ENCODE data around the gene TMEM109.

The TMEM109 gene

DNA sequence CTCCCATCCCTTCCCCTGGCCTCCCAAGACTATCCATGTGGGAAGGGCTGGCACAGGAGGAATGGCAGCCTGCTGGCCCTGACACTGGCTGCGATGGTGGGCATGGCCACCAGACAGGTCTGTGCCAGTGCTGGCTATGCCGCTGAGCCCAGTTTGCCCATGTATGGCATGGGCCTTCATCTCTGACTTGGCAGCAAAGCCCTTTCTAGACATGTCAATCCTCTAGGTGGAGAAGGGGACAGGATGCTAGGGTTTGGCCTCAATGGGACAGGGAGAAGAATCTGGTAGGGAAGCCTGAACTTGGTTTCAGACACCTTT lies 37.8 kb upstream of the TMEM109 start:
- no peaks in the 10 kb centered on the region for H3K79me2 ChIP-seq (ENCODE audit: low read length)
- no peaks in the 10 kb centered on the region for H3K9me3 ChIP-seq (ENCODE audit: insufficient read depth, low read length)
- no peaks in the 10 kb centered on the region for H3K4me1 ChIP-seq (ENCODE audit: low read length)
- H4K20me1 ChIP-seq (ENCODE audit: insufficient read depth, low read length): no peaks in the 10 kb centered on the region
- peaks cover 21% of the 10 kb centered on the region for H3K36me3 ChIP-seq (replicated peaks; ENCODE audit: low read depth, low read length)
- H2AFZ ChIP-seq (ENCODE audit: low read depth, low read length): no peak overlapping the region
- H3K9ac ChIP-seq (ENCODE audit: low read length): no peak overlapping the region
- no peak overlapping the region for H3K4me3 ChIP-seq (ENCODE audit: low read length)
- H3K4me2 ChIP-seq (ENCODE audit: low read length): no peak overlapping the region
- H3K27ac ChIP-seq (ENCODE audit: low read length): no peak overlapping the region
- no peak for TF ChIP-seq EZH2phosphoT487 (IDR thresholded peaks at IDR 0.05; ENCODE audit: low read depth)
- TF ChIP-seq, protein P1, sequence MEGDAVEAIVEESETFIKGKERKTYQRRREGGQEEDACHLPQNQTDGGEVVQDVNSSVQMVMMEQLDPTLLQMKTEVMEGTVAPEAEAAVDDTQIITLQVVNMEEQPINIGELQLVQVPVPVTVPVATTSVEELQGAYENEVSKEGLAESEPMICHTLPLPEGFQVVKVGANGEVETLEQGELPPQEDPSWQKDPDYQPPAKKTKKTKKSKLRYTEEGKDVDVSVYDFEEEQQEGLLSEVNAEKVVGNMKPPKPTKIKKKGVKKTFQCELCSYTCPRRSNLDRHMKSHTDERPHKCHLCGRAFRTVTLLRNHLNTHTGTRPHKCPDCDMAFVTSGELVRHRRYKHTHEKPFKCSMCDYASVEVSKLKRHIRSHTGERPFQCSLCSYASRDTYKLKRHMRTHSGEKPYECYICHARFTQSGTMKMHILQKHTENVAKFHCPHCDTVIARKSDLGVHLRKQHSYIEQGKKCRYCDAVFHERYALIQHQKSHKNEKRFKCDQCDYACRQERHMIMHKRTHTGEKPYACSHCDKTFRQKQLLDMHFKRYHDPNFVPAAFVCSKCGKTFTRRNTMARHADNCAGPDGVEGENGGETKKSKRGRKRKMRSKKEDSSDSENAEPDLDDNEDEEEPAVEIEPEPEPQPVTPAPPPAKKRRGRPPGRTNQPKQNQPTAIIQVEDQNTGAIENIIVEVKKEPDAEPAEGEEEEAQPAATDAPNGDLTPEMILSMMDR (IDR thresholded peaks at IDR 0.05; ENCODE audit: low read depth, low read length): no peak
- H3K27me3 ChIP-seq (ENCODE audit: low read depth, low read length): no peaks in the 10 kb centered on the region

DNA sequence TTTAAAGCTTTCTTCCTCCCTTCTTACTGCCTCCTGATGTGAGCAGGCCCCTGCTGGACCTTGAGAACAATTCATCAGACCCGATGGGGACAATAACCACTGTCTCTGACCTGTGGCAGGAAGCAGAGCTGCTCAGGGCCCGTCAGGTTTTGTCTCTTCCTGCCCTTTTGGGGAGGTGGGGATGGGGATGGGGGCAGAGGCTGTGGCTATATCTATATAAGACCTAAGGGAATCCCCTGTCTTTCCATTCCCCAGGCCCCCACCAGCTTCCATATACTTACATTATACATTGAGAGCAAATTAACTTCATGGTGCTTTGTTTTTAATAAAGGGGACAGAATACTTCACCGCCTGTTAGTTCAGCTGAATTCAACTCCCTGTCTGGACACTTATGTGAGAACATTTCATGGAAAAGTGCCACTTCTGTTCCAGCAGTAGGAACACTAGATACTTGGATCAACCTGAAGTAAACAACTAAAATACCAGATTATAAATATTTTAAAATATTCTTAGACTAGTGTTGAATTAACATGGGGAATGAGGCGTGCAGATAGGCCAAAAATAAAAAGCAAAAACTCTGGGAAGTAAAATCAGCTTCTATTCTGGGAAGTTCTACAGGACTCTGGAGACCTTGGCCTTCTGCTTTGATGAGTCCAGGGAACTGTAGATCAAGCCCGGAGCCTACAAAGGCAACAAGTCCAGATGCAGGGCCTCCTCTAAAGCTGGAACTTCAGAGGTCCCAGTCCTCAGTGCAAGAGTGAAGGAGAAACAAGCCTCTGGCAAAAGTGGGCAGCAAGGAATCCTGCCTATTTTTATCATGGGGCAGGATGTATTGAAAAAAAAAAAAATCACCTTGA lies 35.5 kb upstream of the TMEM109 start:
- no peaks in the 10 kb centered on the region for H3K9me3 ChIP-seq (ENCODE audit: insufficient read depth, low read length)
- no peak overlapping the region for H3K4me3 ChIP-seq (ENCODE audit: low read length)
- no peak for TF ChIP-seq EZH2phosphoT487 (IDR thresholded peaks at IDR 0.05; ENCODE audit: low read depth)
- TF ChIP-seq, protein P1 (IDR thresholded peaks at IDR 0.05; ENCODE audit: low read depth, low read length): no peak
- H3K27me3 ChIP-seq (ENCODE audit: low read depth, low read length): no peaks in the 10 kb centered on the region
- H3K9ac ChIP-seq (ENCODE audit: low read length): no peak overlapping the region
- H3K4me2 ChIP-seq (ENCODE audit: low read length): no peak overlapping the region
- H3K4me1 ChIP-seq (ENCODE audit: low read length): no peaks in the 10 kb centered on the region
- H4K20me1 ChIP-seq (ENCODE audit: insufficient read depth, low read length): no peaks in the 10 kb centered on the region
- peaks cover 21% of the 10 kb centered on the region for H3K36me3 ChIP-seq (replicated peaks; ENCODE audit: low read depth, low read length)
- H2AFZ ChIP-seq (ENCODE audit: low read depth, low read length): no peak overlapping the region
- H3K27ac ChIP-seq (ENCODE audit: low read length): no peak overlapping the region
- no peaks in the 10 kb centered on the region for H3K79me2 ChIP-seq (ENCODE audit: low read length)

DNA sequence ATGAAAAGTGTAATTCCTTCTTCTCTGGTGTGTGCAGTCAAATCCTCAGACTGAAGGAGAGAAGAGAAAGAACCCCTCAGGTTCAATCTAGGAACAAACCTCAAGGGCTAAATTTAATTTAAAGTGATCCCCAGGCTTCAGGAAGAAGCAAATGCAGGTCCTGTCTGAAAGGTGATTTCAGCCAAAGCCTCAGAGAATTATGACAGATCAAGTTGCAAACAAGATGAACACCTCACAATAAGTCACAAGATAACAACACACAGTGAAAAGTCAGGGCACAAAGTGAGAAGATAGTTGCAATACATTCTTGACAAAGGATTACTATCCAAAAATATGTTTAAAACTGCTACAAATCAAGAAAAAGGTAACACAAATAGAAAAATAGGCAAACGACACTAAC lies 34.9 kb upstream of the TMEM109 start:
- H3K9ac ChIP-seq (ENCODE audit: low read length): no peak overlapping the region
- no peaks in the 10 kb centered on the region for H3K4me1 ChIP-seq (ENCODE audit: low read length)
- no peak overlapping the region for H3K4me3 ChIP-seq (ENCODE audit: low read length)
- H3K79me2 ChIP-seq (ENCODE audit: low read length): no peaks in the 10 kb centered on the region
- no peak overlapping the region for H3K4me2 ChIP-seq (ENCODE audit: low read length)
- H3K9me3 ChIP-seq (ENCODE audit: insufficient read depth, low read length): no peaks in the 10 kb centered on the region
- H4K20me1 ChIP-seq (ENCODE audit: insufficient read depth, low read length): no peaks in the 10 kb centered on the region
- no peak overlapping the region for H3K27ac ChIP-seq (ENCODE audit: low read length)
- no peak overlapping the region for H2AFZ ChIP-seq (ENCODE audit: low read depth, low read length)
- no peaks in the 10 kb centered on the region for H3K27me3 ChIP-seq (ENCODE audit: low read depth, low read length)
- TF ChIP-seq, protein P1 (IDR thresholded peaks at IDR 0.05; ENCODE audit: low read depth, low read length): no peak
- no peak for TF ChIP-seq EZH2phosphoT487 (IDR thresholded peaks at IDR 0.05; ENCODE audit: low read depth)
- peaks cover 21% of the 10 kb centered on the region for H3K36me3 ChIP-seq (replicated peaks; ENCODE audit: low read depth, low read length)

DNA sequence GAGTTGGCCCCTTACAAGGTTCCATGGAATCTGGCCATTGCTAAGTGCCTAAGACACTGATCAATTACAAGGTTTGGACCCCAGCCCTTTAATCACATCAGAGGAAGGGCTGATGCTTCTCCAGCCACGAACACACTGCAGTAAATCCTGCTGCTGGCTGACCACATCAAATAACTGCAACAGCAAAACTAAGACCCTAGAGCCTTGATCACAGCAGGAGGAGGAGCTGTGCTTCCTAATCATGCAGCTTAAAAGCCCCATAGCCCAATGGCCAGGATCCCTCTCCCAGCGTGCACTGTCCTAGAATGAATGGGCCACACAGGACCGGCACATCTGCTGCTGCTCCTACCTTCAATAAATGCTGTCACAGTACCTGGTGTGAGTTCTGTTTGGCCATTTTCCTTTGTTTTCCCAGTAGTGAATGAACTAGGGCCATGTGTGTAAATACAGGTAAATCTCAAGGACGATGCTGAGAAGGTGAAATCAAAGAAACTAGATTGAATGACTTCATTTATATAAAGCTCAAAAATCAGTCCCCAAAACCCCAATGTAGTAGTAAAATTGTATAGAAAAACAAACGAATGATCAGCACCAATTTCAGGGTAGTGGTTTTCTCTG lies 33.9 kb upstream of the TMEM109 start:
- Histone ChIP-seq H3K4me3 (ENCODE audit: low read length) (no peak overlapping the region), H3K9ac (ENCODE audit: low read length) (no peak overlapping the region), H3K36me3 (replicated peaks; ENCODE audit: low read depth, low read length) (peaks cover 21% of the 10 kb centered on the region), H3K27ac (ENCODE audit: low read length) (no peak overlapping the region), H3K4me1 (ENCODE audit: low read length) (no peaks in the 10 kb centered on the region), H2AFZ (ENCODE audit: low read depth, low read length) (no peak overlapping the region), H3K9me3 (ENCODE audit: insufficient read depth, low read length) (no peaks in the 10 kb centered on the region), H4K20me1 (ENCODE audit: insufficient read depth, low read length) (no peaks in the 10 kb centered on the region), H3K79me2 (ENCODE audit: low read length) (no peaks in the 10 kb centered on the region), H3K4me2 (ENCODE audit: low read length) (no peak overlapping the region), H3K27me3 (ENCODE audit: low read depth, low read length) (no peaks in the 10 kb centered on the region)
- no peak for TF ChIP-seq EZH2phosphoT487 (IDR thresholded peaks at IDR 0.05; ENCODE audit: low read depth)
- TF ChIP-seq, protein P1 (IDR thresholded peaks at IDR 0.05; ENCODE audit: low read depth, low read length): no peak

Data from OCI-LY3 (cell line).